NT2/D1 (cell line): ENCODE results near the gene EPN3.

ENCODE experiments used
- SUZ12 ChIP-seq: IDR thresholded peaks from 2 replicates; pipeline ENCODE4 v1.6.1; 2011; ENCODE audit not compliant: insufficient read length, insufficient read depth; ENCODE audit errors: extremely low read depth
- YY1 ChIP-seq: IDR thresholded peaks from 2 replicates; pipeline ENCODE4 v1.6.1; 2011; ENCODE audit not compliant: insufficient read length, insufficient read depth

DNA sequence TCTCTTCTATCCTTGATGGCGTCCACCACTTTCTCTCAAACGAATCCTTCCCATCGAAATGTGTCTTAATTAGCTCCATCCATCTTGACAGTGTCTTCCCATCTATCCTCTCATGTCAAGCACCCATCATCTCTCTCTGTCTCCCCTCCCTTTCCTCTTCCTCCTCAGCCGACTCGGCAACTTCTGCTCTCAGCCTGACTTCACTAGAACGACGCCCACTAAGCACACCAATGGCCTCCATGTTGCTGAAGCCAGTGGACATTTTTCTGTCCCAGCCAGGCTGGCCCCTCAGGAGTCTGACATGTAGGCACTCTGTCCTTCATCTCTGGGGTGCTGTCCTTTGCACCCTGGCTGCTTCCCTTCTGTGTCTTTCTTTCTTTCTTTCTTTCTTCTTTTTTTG, 12.0 kb downstream of the EPN3 start:
- TF ChIP-seq SUZ12: no peak
- no peak for TF ChIP-seq YY1
